Upper lobe of left lung (tissue), 4 donors: ENCODE data around the gene CCDC148.

Experiments
- CTCF ChIP-seq, 6 experiments: fragments of 450-650 bp in 4 of 6; fragments of 200-600 bp in 2 of 6; sonication (generic) in 2 of 6; IDR thresholded peaks; one replicate each; pipeline ENCODE4 v1.5.1; 2016 to 2019; ENCODE audit warnings: antibody characterized with exemption in 6 of 6
- POLR2AphosphoS5 ChIP-seq, 2 donors: sonication (generic); formaldehyde crosslinking; IDR thresholded peaks; one replicate each; pipeline ENCODE4 v1.5.1; 2017; ENCODE audit warnings: antibody characterized with exemption in 2 of 2

GRCh38 chr2:158477202-158477601 is 20.6 kb upstream of the CCDC148 start:
- TF ChIP-seq POLR2AphosphoS5 (IDR thresholded peaks at IDR 0.05), result no peak
- TF ChIP-seq CTCF (IDR thresholded peaks at IDR 0.05), result no peak
